Endothelial cell (in vitro differentiated cells): ENCODE data around the gene FIGLA. TPM values are rescaled to one million over a fixed set of nuclear protein-coding genes. Genes with fewer than 3 reads are reported as not detected.

ENCODE experiments used
- DNase-seq: peaks from one replicate; pipeline ENCODE4 v3.0.0; 2021; ENCODE audit warnings: low spot score
- H3K27ac Mint-ChIP-seq: one replicate; pipeline ENCODE4 v1.8.0; 2021; ENCODE audit warnings: mixed read lengths, inconsistent platforms; ENCODE audit not compliant: unreplicated experiment
- H3K27me3 Mint-ChIP-seq: one replicate; pipeline ENCODE4 v1.8.0; 2021; ENCODE audit warnings: mild to moderate bottlenecking, moderate library complexity, mixed read lengths, inconsistent platforms; ENCODE audit not compliant: unreplicated experiment
- H3K36me3 Mint-ChIP-seq: one replicate; pipeline ENCODE4 v1.8.0; 2021; ENCODE audit warnings: mild to moderate bottlenecking, low read depth, mixed read lengths, inconsistent platforms; ENCODE audit not compliant: unreplicated experiment
- H3K4me1 Mint-ChIP-seq: one replicate; pipeline ENCODE4 v1.8.0; 2021; ENCODE audit warnings: mild to moderate bottlenecking, mixed read lengths, inconsistent platforms; ENCODE audit not compliant: unreplicated experiment
- H3K4me3 Mint-ChIP-seq: one replicate; pipeline ENCODE4 v1.8.0; 2021; ENCODE audit warnings: mild to moderate bottlenecking, mixed read lengths, inconsistent platforms; ENCODE audit not compliant: unreplicated experiment
- H3K9me3 Mint-ChIP-seq: one replicate; pipeline ENCODE4 v1.8.0; 2021; ENCODE audit warnings: mixed read lengths, inconsistent platforms; ENCODE audit not compliant: unreplicated experiment
- total RNA-seq: library from RNA; stranded (reverse); fragmentation: NEBNext Ultra II Directional; extraction: Animal tissue kit (Norgen Biotek cat#: 25700); gene quantifications from one replicate; pipeline ENCODE4 v1.2.1, GENCODE V29; 2021; ENCODE audit not compliant: unreplicated experiment
- TF ChIP-seq, protein P1 (sequence below): fragments of 200-600 bp; sonication (generic); IDR thresholded peaks from one replicate; pipeline ENCODE4 v1.5.0; 2021; ENCODE audit warnings: antibody characterized with exemption; ENCODE audit not compliant: unreplicated experiment

Gene FIGLA
- total RNA-seq, 1 donor from 2014 or later: not detected

DNA sequence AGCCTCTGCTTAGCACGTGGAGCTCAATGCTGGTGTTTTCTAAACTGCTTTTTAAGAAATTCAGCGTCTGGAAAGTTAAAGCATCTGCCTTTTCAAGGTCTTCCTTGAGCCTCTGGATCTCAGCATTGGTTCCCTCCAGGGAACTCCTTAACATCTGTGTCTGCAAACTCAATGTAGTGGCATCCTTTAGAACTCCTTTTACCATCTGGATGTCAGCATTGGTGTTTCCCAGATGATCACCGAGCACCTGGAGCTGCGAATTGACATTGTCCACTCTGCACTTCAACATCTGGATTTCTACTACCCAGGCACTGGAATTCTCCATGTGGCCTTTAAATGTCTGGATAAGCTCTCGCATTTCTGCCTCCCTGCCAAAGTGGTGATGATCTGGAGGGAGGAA lies 26.3 kb upstream of the FIGLA start:
- TF ChIP-seq, protein P1, sequence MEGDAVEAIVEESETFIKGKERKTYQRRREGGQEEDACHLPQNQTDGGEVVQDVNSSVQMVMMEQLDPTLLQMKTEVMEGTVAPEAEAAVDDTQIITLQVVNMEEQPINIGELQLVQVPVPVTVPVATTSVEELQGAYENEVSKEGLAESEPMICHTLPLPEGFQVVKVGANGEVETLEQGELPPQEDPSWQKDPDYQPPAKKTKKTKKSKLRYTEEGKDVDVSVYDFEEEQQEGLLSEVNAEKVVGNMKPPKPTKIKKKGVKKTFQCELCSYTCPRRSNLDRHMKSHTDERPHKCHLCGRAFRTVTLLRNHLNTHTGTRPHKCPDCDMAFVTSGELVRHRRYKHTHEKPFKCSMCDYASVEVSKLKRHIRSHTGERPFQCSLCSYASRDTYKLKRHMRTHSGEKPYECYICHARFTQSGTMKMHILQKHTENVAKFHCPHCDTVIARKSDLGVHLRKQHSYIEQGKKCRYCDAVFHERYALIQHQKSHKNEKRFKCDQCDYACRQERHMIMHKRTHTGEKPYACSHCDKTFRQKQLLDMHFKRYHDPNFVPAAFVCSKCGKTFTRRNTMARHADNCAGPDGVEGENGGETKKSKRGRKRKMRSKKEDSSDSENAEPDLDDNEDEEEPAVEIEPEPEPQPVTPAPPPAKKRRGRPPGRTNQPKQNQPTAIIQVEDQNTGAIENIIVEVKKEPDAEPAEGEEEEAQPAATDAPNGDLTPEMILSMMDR: no peak
- Mint-ChIP-seq H3K36me3 (peaks cover 3% of the 10 kb centered on the region), H3K9me3 (no peaks in the 10 kb centered on the region), H3K4me3 (no peak overlapping the region), H3K27ac (no peak overlapping the region), H3K4me1 (no peaks in the 10 kb centered on the region), H3K27me3 (peaks cover 6% of the 10 kb centered on the region)
- DNase-seq: no peak

DNA sequence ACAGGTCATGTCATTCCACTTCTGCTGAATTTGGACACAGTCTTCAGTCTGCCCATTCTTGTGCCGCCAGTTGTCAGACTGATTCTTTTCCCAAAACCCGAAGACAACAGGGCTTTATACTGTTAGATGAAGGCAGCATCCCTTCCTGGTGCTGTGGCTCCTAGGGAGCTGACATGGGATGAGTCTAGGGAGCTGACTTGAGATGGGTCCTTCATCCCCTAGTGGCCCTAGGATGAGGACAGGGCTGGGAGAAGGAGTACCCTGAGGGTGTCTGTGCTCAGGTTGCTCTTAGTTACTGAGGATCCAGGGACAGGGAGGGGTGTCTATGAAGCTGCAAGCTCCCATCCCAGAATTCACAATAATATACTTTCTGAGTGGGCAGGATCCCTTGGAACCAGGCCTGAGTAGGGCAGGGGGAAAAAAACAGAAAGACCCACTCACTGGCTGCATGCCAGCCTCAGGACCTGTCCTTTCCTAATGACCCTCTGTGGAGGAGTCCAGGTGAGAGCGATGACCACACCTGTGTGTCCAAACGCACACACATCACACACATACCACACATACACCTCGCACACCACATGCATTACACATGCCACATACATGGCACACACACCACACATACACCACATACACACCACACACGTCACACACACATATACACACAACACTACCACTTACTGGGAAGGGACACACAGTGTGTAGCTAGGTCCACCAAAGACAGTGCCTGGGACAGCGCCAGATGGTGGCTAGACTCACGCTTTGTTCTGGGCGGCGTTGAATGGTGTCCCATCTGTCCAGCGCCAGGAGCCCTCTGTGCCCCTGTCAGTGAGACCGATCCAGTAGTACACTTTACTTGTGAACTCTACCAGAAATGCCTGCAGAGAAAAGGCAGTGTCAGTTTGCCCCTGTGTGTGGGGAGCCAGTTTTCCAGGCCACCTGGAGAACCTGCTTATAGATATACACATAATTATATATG lies 18.8 kb upstream of the FIGLA start:
- DNase-seq: no peak
- H3K27ac Mint-ChIP-seq: no peak overlapping the region
- TF ChIP-seq, protein P1: no peak
- no peaks in the 10 kb centered on the region for H3K9me3 Mint-ChIP-seq
- H3K4me3 Mint-ChIP-seq: no peak overlapping the region
- no peaks in the 10 kb centered on the region for H3K4me1 Mint-ChIP-seq
- H3K27me3 Mint-ChIP-seq: peaks cover 2% of the 10 kb centered on the region
- H3K36me3 Mint-ChIP-seq: peaks cover 3% of the 10 kb centered on the region

DNA sequence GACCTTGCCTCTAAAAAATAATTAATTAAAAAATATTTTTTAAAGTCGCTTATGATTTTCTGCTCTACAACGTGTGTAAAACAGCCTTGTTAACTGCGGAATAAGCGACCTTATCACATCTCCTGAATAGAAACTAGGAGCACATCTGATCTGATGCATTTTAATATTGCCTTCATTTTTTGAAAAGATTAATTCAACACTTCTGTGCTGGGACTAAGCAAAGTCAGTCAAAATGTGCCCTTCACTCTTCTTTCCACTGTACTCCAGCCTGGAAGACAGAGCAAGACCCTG lies 17.3 kb upstream of the FIGLA start:
- H3K27me3 Mint-ChIP-seq: peaks cover 1% of the 10 kb centered on the region
- no peaks in the 10 kb centered on the region for H3K4me1 Mint-ChIP-seq
- peaks cover under 1% of the 10 kb centered on the region for H3K36me3 Mint-ChIP-seq

DNA sequence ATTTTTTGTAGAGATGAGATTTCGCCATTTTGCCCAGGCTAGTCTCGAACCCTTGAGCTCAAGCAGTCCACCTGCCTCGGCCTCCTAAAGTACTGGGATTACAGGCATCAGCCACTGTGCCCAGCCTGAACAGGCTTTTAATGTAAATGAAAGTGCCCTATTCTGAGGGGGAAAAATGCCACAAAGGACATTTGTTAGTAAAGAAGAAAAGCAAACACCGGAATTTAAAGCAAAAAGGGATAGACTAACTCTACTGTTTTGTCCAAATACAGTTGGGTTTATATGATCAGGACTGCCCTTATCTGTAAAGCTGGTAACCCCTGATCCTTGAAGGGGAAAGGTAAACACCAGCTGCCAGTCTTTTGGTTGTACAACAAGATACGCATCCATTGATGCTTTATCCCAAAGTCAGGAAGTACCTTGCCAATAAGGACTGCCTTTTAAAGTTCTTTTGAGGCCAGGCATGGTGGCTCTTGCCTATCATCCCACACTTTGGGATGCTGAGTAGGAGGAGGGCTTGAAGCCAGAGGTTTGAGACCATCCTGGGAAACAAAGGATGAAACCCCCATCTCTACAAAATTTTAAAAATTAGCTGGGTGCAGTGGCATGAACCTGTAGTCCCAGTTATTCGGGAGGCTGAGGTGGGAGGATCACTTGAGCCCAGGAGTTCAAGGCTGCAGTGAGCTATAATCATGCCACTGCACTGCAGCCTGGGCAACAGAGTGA lies 16.8 kb upstream of the FIGLA start:
- no peaks in the 10 kb centered on the region for H3K4me1 Mint-ChIP-seq
- DNase-seq: no peak
- H3K9me3 Mint-ChIP-seq: no peaks in the 10 kb centered on the region
- TF ChIP-seq, protein P1: no peak
- H3K27me3 Mint-ChIP-seq: no peaks in the 10 kb centered on the region
- no peaks in the 10 kb centered on the region for H3K36me3 Mint-ChIP-seq
- no peak overlapping the region for H3K4me3 Mint-ChIP-seq
- H3K27ac Mint-ChIP-seq: no peak overlapping the region

More for the DNA sequence above, 17.3 kb upstream of the FIGLA start:
- H3K27ac Mint-ChIP-seq: no peak overlapping the region
- TF ChIP-seq, protein P1: no peak
- H3K9me3 Mint-ChIP-seq: no peaks in the 10 kb centered on the region
- DNase-seq: no peak
- H3K4me3 Mint-ChIP-seq: no peak overlapping the region

DNA sequence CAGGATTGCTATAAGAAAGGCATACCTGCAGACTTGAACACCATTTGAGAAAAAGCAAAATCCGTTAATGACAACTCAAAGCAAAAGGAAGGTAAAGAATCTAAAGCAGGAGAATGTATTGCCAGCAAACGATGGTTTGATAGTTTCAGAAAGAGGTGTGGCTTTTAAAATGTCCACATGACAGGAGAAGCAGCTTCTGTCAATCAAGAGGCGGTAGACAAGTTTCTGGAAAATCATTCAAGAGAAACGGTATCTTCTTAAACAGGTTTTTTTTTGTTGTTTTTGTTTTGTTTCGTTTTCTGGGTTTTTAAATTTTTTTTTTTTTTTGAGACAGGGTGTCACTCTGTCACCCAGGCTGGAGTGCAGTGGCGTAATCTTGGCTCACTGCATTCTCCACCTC lies 16.2 kb upstream of the FIGLA start:
- Mint-ChIP-seq H3K27ac (no peak overlapping the region), H3K9me3 (no peaks in the 10 kb centered on the region), H3K4me1 (no peaks in the 10 kb centered on the region), H3K36me3 (no peaks in the 10 kb centered on the region), H3K27me3 (no peaks in the 10 kb centered on the region), H3K4me3 (no peak overlapping the region)
- DNase-seq: no peak
- TF ChIP-seq, protein P1: no peak
